Activated T-cell treated with anti-CD3 and anti-CD28 coated beads for 1 hour (primary cell): ENCODE measurements around the gene CELA2B.
A peak's percentile ranks its signal among the peaks of the same experiment; 100 is the strongest.

Source experiments
- DNase-seq: peaks from one replicate; pipeline ENCODE4 v3.0.0-alpha.2; 2020; ENCODE audit warnings: low read depth

The CELA2B gene

GRCh38 chr1:15526021-15526489 lies 50.2 kb downstream of the CELA2B start:
- DNase-seq: no peak

- DNase-seq: peak; percentile 89
These were observed 50.8 kb downstream of the CELA2B start, which contains the start of gene DNAJC16 for GRCh38 chr1:15526490-15527339. Gene DNAJC16, plus strand, starts transcription at chr1:15526848. Its CDS starts 2,258 bp downstream, at chr1:15529106.

GRCh38 chr1:15531003-15531402 lies 55.1 kb downstream of the CELA2B start:
- DNase-seq: no peak

- no peak for DNase-seq
These were observed 55.8 kb downstream of the CELA2B start for GRCh38 chr1:15531682-15532081.

- no peak for DNase-seq
These were observed 62.9 kb downstream of the CELA2B start for GRCh38 chr1:15538771-15539170.

- DNase-seq: no peak
These were observed 64.3 kb downstream of the CELA2B start for GRCh38 chr1:15540186-15540585.
